ENCODE data around the gene PADI2. TPM values are rescaled to one million over a fixed set of nuclear protein-coding genes. Genes with fewer than 3 reads are reported as not detected.

The PADI2 gene
- total and polyA plus RNA-seq, 3 donors from 2014 or later: 0.99 to 3.2 (median 1.1) TPM

DNA sequence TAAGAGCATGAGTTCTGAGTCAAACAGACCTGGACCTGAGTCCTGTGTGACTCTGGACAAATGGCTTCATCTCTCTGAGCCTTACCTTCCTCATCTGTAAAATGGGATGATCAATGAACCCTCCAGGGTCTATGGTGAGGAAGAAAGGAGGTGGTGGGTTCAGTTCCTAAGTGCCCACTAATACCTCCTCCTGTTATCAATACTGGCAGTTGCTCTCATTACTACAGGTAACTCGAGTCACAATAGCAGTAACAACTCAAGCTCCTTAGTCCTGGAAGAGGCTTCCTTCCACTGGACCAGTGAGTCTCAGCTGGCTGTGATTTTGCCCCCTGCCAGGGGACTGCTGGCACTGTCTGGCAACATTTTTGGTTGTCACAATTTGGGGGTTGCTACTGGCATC lies 2.6 kb downstream of the PADI2 start:
- Histone ChIP-seq H3K27me3 (no peaks in the 10 kb centered on the region), H3K4me3 (no peak overlapping the region), H3K27ac (no peak overlapping the region), H3K9me3 (no peaks in the 10 kb centered on the region), H3K4me1 (peaks cover 16% of the 10 kb centered on the region), H3K36me3 (ENCODE audit: low read depth, missing control alignments) (no peaks in the 10 kb centered on the region)
- TF ChIP-seq, protein P1, sequence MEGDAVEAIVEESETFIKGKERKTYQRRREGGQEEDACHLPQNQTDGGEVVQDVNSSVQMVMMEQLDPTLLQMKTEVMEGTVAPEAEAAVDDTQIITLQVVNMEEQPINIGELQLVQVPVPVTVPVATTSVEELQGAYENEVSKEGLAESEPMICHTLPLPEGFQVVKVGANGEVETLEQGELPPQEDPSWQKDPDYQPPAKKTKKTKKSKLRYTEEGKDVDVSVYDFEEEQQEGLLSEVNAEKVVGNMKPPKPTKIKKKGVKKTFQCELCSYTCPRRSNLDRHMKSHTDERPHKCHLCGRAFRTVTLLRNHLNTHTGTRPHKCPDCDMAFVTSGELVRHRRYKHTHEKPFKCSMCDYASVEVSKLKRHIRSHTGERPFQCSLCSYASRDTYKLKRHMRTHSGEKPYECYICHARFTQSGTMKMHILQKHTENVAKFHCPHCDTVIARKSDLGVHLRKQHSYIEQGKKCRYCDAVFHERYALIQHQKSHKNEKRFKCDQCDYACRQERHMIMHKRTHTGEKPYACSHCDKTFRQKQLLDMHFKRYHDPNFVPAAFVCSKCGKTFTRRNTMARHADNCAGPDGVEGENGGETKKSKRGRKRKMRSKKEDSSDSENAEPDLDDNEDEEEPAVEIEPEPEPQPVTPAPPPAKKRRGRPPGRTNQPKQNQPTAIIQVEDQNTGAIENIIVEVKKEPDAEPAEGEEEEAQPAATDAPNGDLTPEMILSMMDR (IDR thresholded peaks at IDR 0.05): no peak
- TF ChIP-seq POLR2A (IDR thresholded peaks at IDR 0.05): no peak
- intact Hi-C loops (cut with DNase I; ENCODE audit: low total_unique reads): no loop called here
- 96 to 100% methylated on average over 1 of the region's 1 CpG for WGBS, 2 donors
- DNase-seq: no peak

DNA sequence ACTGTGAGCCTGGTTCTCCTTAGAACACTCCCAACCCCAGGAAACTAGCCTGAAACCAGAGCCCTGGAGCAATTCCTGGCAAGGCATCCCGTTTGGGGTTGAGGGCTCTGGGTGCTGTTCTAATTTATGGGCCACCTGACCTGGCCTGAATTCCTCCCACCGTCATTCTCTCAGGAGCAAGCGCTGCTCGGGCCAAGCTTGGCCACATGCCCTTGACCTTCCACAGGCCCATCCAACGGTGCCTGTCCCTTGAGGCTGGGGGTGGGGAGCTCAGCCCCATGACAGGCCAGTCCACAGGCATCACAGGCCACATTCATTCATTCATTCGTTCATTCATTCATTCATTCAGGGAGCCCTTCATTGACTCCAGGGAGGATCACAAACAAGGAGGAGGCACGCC lies 5.3 kb downstream of the PADI2 start:
- Histone ChIP-seq H3K27ac (no peak overlapping the region), H3K9me3 (no peaks in the 10 kb centered on the region), H3K4me1 (peaks cover 14% of the 10 kb centered on the region), H3K27me3 (no peaks in the 10 kb centered on the region), H3K4me3 (no peak overlapping the region), H3K36me3 (ENCODE audit: low read depth, missing control alignments) (no peaks in the 10 kb centered on the region)
- DNase-seq: no peak
- intact Hi-C loops (cut with DNase I; ENCODE audit: low total_unique reads): no loop called here
- TF ChIP-seq, protein P1 (IDR thresholded peaks at IDR 0.05): no peak
- TF ChIP-seq POLR2A (IDR thresholded peaks at IDR 0.05): no peak
- 40 to 45% methylated on average over 3 to 7 of the region's 7 CpGs for WGBS, 2 donors

DNA sequence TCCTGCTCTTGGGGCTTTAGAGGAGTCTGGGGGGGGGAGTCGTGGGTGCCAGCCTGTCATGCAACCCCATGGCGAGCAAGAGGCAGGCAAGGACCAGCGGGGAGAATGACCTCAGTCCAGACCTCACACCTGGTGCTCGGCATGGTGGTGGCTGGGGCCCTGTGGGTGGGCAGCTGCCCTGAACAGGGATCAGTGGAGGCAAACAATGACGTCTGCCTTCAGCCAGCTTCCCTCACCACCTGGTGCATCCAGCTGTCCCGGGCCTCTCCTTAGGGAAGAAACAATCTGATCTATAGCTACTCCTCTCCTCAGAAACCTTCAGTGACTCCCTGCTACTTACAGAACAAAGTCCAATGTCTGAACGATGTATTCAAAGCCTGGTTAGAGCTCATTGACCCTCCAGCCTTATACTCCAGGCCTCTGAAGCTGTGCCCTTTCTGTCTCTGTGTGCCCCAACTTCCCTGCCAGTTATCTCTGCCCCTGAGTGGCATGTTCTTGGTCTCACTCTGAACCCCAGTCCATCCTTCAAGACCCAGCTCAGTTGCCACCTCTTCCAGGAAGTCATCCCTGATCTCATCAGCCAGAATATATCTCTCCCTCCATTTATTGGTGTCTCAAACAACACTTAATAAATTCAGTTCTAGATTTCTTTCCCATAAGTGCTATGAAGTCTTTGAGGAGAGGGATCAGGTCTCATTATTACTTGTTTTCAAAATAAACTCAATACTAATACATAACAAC lies 6.6 kb downstream of the PADI2 start:
- no peaks in the 10 kb centered on the region for H3K36me3 ChIP-seq (ENCODE audit: low read depth, missing control alignments)
- H3K4me1 ChIP-seq: peaks cover 9% of the 10 kb centered on the region
- DNase-seq: no peak
- TF ChIP-seq, protein P1 (IDR thresholded peaks at IDR 0.05): no peak
- TF ChIP-seq POLR2A (IDR thresholded peaks at IDR 0.05): no peak
- 15 to 71% methylated on average over 1 to 7 of the region's 7 CpGs for WGBS, 2 donors
- H3K27ac ChIP-seq: no peak overlapping the region
- no peaks in the 10 kb centered on the region for H3K27me3 ChIP-seq
- intact Hi-C loops (cut with DNase I; ENCODE audit: low total_unique reads): no loop called here
- H3K4me3 ChIP-seq: no peak overlapping the region
- H3K9me3 ChIP-seq: no peaks in the 10 kb centered on the region

DNA sequence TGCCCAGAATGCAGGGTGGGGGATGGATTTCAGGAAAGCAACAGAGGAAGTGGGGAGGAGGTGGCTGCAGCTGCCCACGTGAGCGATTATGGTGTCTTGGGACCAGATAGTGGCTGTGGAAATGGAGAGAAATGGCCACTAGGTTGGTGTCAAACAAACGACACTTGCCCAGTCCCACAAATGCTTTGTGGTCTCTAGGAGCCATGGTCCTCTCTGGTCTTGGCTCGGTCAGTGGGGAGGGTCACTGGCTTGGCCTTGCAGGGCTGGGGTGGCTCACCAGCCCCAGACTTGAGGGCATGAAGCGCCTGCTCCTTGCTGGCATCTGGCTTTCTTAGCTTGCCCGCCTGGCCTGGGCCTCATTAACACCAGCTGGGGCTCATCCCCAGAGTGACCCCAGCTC lies 7.2 kb downstream of the PADI2 start:
- H3K27me3 ChIP-seq: no peaks in the 10 kb centered on the region
- 83 to 85% methylated on average over 6 of the region's 6 CpGs for WGBS, 2 donors
- no peak overlapping the region for H3K27ac ChIP-seq
- no peak overlapping the region for H3K4me3 ChIP-seq
- H3K4me1 ChIP-seq: peaks cover 9% of the 10 kb centered on the region
- no peaks in the 10 kb centered on the region for H3K36me3 ChIP-seq (ENCODE audit: low read depth, missing control alignments)
- intact Hi-C loops (cut with DNase I; ENCODE audit: low total_unique reads): no loop called here
- TF ChIP-seq, protein P1 (IDR thresholded peaks at IDR 0.05): no peak
- TF ChIP-seq POLR2A (IDR thresholded peaks at IDR 0.05): no peak
- H3K9me3 ChIP-seq: no peaks in the 10 kb centered on the region
- DNase-seq: no peak

DNA sequence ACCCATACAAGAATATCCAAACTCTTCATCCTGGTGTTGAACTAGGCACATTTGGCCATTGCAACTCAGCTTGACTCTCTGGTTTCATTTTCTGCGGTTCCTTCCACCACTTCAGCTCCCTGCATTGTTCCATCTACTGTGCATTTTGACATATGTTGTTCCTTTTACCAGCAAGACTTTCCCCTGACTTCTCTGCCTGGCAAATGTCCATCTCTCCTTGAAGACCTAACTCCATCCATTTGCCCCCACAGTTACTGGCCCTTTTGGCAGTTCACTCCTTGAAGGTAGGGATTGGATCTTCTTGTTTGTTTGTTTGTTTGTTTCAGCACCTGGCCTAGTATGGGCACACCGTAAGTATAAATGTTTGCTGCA lies 8.7 kb downstream of the PADI2 start:
- Histone ChIP-seq H3K4me3 (no peak overlapping the region), H3K27me3 (no peaks in the 10 kb centered on the region), H3K9me3 (no peaks in the 10 kb centered on the region), H3K4me1 (peaks cover 9% of the 10 kb centered on the region), H3K27ac (no peak overlapping the region), H3K36me3 (ENCODE audit: low read depth, missing control alignments) (no peaks in the 10 kb centered on the region)
- 86 to 94% methylated on average over 2 of the region's 2 CpGs for WGBS, 2 donors
- intact Hi-C loops (cut with DNase I; ENCODE audit: low total_unique reads): no loop called here
- TF ChIP-seq POLR2A (IDR thresholded peaks at IDR 0.05): no peak
- TF ChIP-seq, protein P1 (IDR thresholded peaks at IDR 0.05): no peak
- DNase-seq: no peak
